ENCODE results near the gene TMEM87B.

Gene TMEM87B

GRCh38 chr2:112054847-112055729, at the start of gene TMEM87B:
TMEM87B (plus strand) TSS chr2:112055269; CDS start chr2:112055592, 323 bp downstream.
- peak; percentile 96 to 98 for DNase-seq (ENCODE audit: low read depth in 2 of 2)

- no peak for DNase-seq (ENCODE audit: low read depth in 2 of 2)
Observed at GRCh38 chr2:112005406-112006075, 49.5 kb upstream of the TMEM87B start.

- DNase-seq (ENCODE audit: low read depth in 2 of 2), result no peak
Observed at GRCh38 chr2:112006076-112006410, 49.0 kb upstream of the TMEM87B start.

GRCh38 chr2:112007493-112007892, 47.6 kb upstream of the TMEM87B start:
- no peak for DNase-seq (ENCODE audit: low read depth in 2 of 2)

- no peak for DNase-seq (ENCODE audit: low read depth in 2 of 2)
Observed at GRCh38 chr2:112008910-112009485, 46.1 kb upstream of the TMEM87B start.

GRCh38 chr2:112010751-112011150, 44.3 kb upstream of the TMEM87B start:
- no peak for DNase-seq (ENCODE audit: low read depth in 2 of 2)

- no peak for DNase-seq (ENCODE audit: low read depth in 2 of 2)
Observed at GRCh38 chr2:112012556-112012955, 42.5 kb upstream of the TMEM87B start.

- no peak for DNase-seq (ENCODE audit: low read depth in 2 of 2)
Observed at GRCh38 chr2:112018846-112019245, 36.2 kb upstream of the TMEM87B start.

- DNase-seq (ENCODE audit: low read depth in 2 of 2), result no peak
Observed at GRCh38 chr2:112019569-112019982, 35.5 kb upstream of the TMEM87B start.

GRCh38 chr2:112020561-112020960, 34.5 kb upstream of the TMEM87B start:
- DNase-seq (ENCODE audit: low read depth in 2 of 2), result no peak

GRCh38 chr2:112021290-112021689, 33.8 kb upstream of the TMEM87B start:
- DNase-seq (ENCODE audit: low read depth in 2 of 2), result no peak

GRCh38 chr2:112021781-112022231, 33.3 kb upstream of the TMEM87B start:
- no peak for DNase-seq (ENCODE audit: low read depth in 2 of 2)

GRCh38 chr2:112023707-112024106, 31.4 kb upstream of the TMEM87B start:
- DNase-seq (ENCODE audit: low read depth in 2 of 2), result no peak

GRCh38 chr2:112024231-112024630, 30.8 kb upstream of the TMEM87B start:
- no peak for DNase-seq (ENCODE audit: low read depth in 2 of 2)

GRCh38 chr2:112024896-112025491, 30.1 kb upstream of the TMEM87B start:
- DNase-seq (ENCODE audit: low read depth in 2 of 2), result no peak

GRCh38 chr2:112026509-112026908, 28.6 kb upstream of the TMEM87B start:
- DNase-seq (ENCODE audit: low read depth in 2 of 2), result no peak

GRCh38 chr2:112027767-112028166, 27.3 kb upstream of the TMEM87B start:
- no peak for DNase-seq (ENCODE audit: low read depth in 2 of 2)

- DNase-seq (ENCODE audit: low read depth in 2 of 2), result no peak
Observed at GRCh38 chr2:112029164-112029563, 25.9 kb upstream of the TMEM87B start.

GRCh38 chr2:112031473-112032223, 23.4 kb upstream of the TMEM87B start:
- DNase-seq (ENCODE audit: low read depth in 2 of 2), result no peak

GRCh38 chr2:112032224-112032586, 22.9 kb upstream of the TMEM87B start:
- DNase-seq (ENCODE audit: low read depth in 2 of 2), result no peak

- no peak for DNase-seq (ENCODE audit: low read depth in 2 of 2)
Observed at GRCh38 chr2:112032689-112033465, 22.2 kb upstream of the TMEM87B start.
